Colonic mucosa (tissue), 4 donors: ENCODE measurements around the gene MORF4L2. TPM values are rescaled to one million over a fixed set of nuclear protein-coding genes. Genes with fewer than 3 reads are reported as not detected.

Source experiments
- DNase-seq: peaks from one replicate; pipeline ENCODE4 v3.0.0-alpha.2; 2020
- H3K27ac ChIP-seq: fragments of 200-600 bp; one replicate; pipeline ENCODE4 v1.8.0; 2021
- H3K27me3 ChIP-seq: fragments of 200-600 bp; one replicate; pipeline ENCODE4 v1.8.0; 2021
- H3K36me3 ChIP-seq: fragments of 200-600 bp; one replicate; pipeline ENCODE4 v1.8.0; 2021
- H3K4me1 ChIP-seq: fragments of 200-600 bp; one replicate; pipeline ENCODE4 v1.8.0; 2021; ENCODE audit warnings: mild to moderate bottlenecking
- H3K4me3 ChIP-seq: fragments of 200-600 bp; one replicate; pipeline ENCODE4 v1.8.0; 2021
- H3K9ac ChIP-seq, 2 donors: one replicate each; pipeline ENCODE4 v1.7.0; 2013; ENCODE audit warnings: control low read depth in 2 of 2, low read depth in 2 of 2, low read length in 2 of 2
- H3K9me3 ChIP-seq: fragments of 200-600 bp; one replicate; pipeline ENCODE4 v1.8.0; 2021
- CTCF ChIP-seq: fragments of 200-600 bp; IDR thresholded peaks from one replicate; pipeline ENCODE4 v1.8.0; 2022; ENCODE audit warnings: antibody characterized with exemption, mild to moderate bottlenecking
- intact Hi-C: fragments of 100-400 bp; cut with DNase I; formaldehyde crosslinking; loops from one replicate; pipeline ENCODE4 v1.14.1; 2022
- total RNA-seq, 2 donors: library from RNA; stranded (reverse); fragmentation: NEBNext Ultra II Directional in 1 of 2; extraction: Animal tissue kit (Norgen Biotek cat#: 25700) in 1 of 2; gene quantifications; one replicate each; pipeline ENCODE4 v1.2.1, GENCODE V29; 2021
- donor health status: healthy.
- donor health status: DM: no; HTN: no; CAD: no.
- donor health status: DM: no; HTN: no; CAD: no.

MORF4L2 gene
- total RNA-seq, 2 donors from 2014 or later = 198 to 266 TPM

DNA sequence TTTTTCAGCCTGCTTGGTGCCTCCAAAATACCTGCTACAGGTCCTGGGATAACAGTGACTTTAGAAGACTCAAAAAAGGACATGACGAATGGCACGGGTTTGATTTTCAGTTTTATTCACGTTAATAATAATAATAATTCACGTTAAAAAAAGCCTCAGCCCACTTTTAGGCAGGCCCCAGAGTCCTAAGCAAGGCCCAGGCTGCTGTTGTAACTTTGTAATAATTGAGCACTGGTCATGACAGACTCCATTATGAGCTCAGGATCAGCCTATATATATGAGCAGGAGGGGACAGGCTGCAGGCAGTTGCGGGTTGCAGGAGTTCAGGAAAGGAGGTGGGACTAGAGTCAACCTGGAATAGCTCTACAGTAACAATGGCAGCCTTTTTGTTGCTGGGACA lies 24.1 kb upstream of the MORF4L2 start, which contains the start of gene TMEM31:
TSS of gene TMEM31 (plus strand) at position 301 of the 400 bp plus-strand sequence. CDS start 1,350 bp downstream, outside the sequence.
- intact Hi-C loops = loop anchor here (5.0 kb wide), 1 partner anchor 67 kb away; the partner anchor contains the start of gene PLP1

DNA sequence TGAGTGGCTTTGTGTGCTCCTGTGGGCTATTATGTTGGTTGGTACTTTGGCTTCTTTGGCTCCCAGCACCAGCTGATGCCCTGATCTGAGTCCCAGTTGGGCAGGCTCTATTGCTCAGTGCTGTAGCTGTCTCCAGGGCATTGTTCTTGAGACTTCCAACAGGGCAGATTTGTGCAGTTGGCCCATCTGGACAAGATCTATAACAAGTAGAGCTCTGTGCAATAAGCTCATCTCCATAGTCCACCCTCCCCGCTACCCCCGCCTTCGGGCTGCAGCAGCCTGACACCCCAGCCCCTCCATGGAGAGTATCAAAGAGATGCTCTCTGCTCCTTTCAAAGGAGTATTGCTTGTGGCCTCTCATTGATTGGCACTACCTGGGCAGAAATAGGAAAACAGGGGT lies 18.4 kb upstream of the MORF4L2 start:
- Histone ChIP-seq H3K27me3 (no peaks in the 10 kb centered on the region), H3K4me1 (no peaks in the 10 kb centered on the region), H3K9ac (no peak overlapping the region), H3K36me3 (no peaks in the 10 kb centered on the region), H3K4me3 (no peak overlapping the region), H3K27ac (no peak overlapping the region), H3K9me3 (no peaks in the 10 kb centered on the region)
- intact Hi-C loops = no loop called here
- DNase-seq = no peak
- TF ChIP-seq CTCF = no peak

More for the DNA sequence above, 24.1 kb upstream of the MORF4L2 start, which contains the start of gene TMEM31:
- no peaks in the 10 kb centered on the region for H3K4me1 ChIP-seq
- no peaks in the 10 kb centered on the region for H3K36me3 ChIP-seq
- H3K27ac ChIP-seq = no peak within 1 kb of the TSS
- DNase-seq = no peak
- no peak within 1 kb of the TSS for H3K9ac ChIP-seq
- H3K9me3 ChIP-seq = no peaks in the 10 kb centered on the region
- no peak within 1 kb of the TSS for H3K4me3 ChIP-seq
- H3K27me3 ChIP-seq = no peaks in the 10 kb centered on the region
- TF ChIP-seq CTCF = no peak

DNA sequence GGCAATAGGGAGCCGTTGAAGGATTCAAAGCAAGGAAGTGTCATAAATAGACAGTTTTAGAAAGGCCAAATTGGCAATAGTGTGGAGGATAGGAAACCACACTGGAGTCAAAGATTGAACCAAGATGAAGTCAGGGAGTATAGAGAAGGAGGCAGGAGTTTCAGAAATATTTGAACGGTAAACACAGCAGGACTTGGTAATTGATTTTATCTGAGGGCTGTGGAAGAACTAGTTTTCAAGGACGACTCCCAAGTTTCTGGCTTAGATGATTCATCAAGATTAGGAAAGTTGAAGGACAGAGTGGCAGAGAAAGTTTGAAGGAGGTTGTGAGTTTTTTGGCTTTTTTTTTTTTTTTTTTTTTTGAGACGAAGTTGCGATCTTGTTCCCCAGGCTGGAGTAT lies 12.7 kb upstream of the MORF4L2 start:
- Histone ChIP-seq H3K27ac (no peak overlapping the region), H3K4me1 (no peaks in the 10 kb centered on the region), H3K9me3 (no peaks in the 10 kb centered on the region), H3K36me3 (no peaks in the 10 kb centered on the region), H3K27me3 (no peaks in the 10 kb centered on the region), H3K9ac (no peak overlapping the region), H3K4me3 (no peak overlapping the region)
- intact Hi-C loops = loop anchor here (10.0 kb wide), 1 partner anchor 164 kb away; no protein-coding TSS in a partner anchor
- no peak for DNase-seq
- TF ChIP-seq CTCF = no peak

DNA sequence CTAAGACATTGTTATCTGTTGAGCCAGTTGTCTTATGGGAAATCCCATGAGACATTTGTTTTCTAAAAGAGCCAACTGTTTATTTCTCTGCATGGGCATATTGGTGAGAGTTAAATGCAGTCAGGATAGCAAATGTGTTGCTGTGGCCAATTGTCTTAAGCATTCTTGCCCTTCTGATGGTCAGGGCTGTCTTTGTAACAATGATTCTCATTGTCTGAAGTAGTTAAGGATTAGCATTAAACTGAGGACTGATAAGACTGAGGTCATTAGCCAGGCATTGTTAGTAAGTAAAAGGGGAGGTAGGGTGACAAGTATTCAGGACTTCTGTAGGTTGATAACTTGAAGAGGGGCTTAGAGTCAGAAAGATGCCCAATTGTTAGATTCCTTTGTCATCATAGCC lies 11.2 kb upstream of the MORF4L2 start:
- TF ChIP-seq CTCF = no peak
- no peak overlapping the region for H3K27ac ChIP-seq
- no peak overlapping the region for H3K9ac ChIP-seq
- H3K36me3 ChIP-seq = no peaks in the 10 kb centered on the region
- H3K27me3 ChIP-seq = no peaks in the 10 kb centered on the region
- DNase-seq = no peak
- no peaks in the 10 kb centered on the region for H3K4me1 ChIP-seq
- intact Hi-C loops = loop anchor here (10.0 kb wide), 1 partner anchor 163 kb away; no protein-coding TSS in a partner anchor
- H3K4me3 ChIP-seq = no peak overlapping the region
- H3K9me3 ChIP-seq = no peaks in the 10 kb centered on the region

DNA sequence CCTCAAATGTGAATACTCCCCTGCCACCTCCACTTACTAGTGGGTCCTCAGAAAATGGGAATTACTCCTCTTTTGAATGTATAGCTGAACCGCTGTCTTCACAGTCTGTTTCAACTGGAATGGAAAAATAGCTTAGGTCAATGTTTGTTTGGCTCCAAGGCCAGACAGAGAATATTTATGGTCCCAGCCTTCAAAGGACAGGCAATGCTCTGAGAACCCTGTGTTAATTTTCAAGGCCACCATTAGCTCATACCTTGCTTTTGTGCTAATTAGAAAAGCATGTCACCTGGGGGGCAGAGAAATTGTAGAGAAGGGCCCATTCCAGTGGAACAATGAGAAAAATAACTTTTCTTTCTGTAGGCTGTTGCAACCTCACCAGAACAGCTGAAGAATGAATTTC lies 4.6 kb upstream of the MORF4L2 start:
- H3K27me3 ChIP-seq = no peaks in the 10 kb centered on the region
- H3K27ac ChIP-seq = no peak overlapping the region
- no peak for DNase-seq
- H3K4me1 ChIP-seq = no peaks in the 10 kb centered on the region
- TF ChIP-seq CTCF = no peak
- H3K9me3 ChIP-seq = no peaks in the 10 kb centered on the region
- no peak overlapping the region for H3K4me3 ChIP-seq
- no peak overlapping the region for H3K9ac ChIP-seq
- intact Hi-C loops = loop anchor here (5.0 to 10.0 kb wide), 2 partner anchors 86 to 156 kb away; partner anchors contain the start of gene PLP1
- H3K36me3 ChIP-seq = no peaks in the 10 kb centered on the region
